Natural killer cell (primary cell): Measurements from ENCODE around the gene CGB5. TPM values are rescaled to one million over a fixed set of nuclear protein-coding genes. Genes with fewer than 3 reads are reported as not detected.

Experiments
- ATAC-seq, 3 donors: fragments of 150-1000 bp in 2 of 3; fragments of 200-7000 bp in 1 of 3; cut with Tn5 transposase; 1 replicate in 1 of 3; 2 replicates in 2 of 3; pipeline ENCODE4 v1.10.0; 2021; ENCODE audit warnings: mild to moderate bottlenecking in 2 of 3, moderate library complexity in 2 of 3
- DNase-seq, 2 donors: peaks; one replicate each; pipeline versions ENCODE4 v3.0.0 to v3.0.0-alpha.2; 2013 to 2021; ENCODE audit warnings: mixed read lengths in 1 of 2
- H3K27ac ChIP-seq: one replicate; pipeline ENCODE4 v1.5.1; 2013; ENCODE audit warnings: mild to moderate bottlenecking, low read length
- H3K27me3 ChIP-seq: one replicate; pipeline ENCODE4 v1.6.1; 2013; ENCODE audit warnings: low read length; ENCODE audit not compliant: control insufficient read depth, insufficient read depth
- H3K36me3 ChIP-seq: one replicate; pipeline ENCODE4 v1.6.1; 2013; ENCODE audit warnings: low read length; ENCODE audit not compliant: control insufficient read depth, insufficient read depth
- H3K4me1 ChIP-seq: one replicate; pipeline ENCODE4 v1.6.1; 2013; ENCODE audit warnings: low read length; ENCODE audit not compliant: control insufficient read depth, insufficient read depth
- H3K4me3 ChIP-seq: one replicate; pipeline ENCODE4 v1.5.1; 2013; ENCODE audit warnings: low read length
- H3K9me3 ChIP-seq: one replicate; pipeline ENCODE4 v1.6.1; 2013; ENCODE audit warnings: low read length; ENCODE audit not compliant: control insufficient read depth, insufficient read depth
- H3K27ac Mint-ChIP-seq, 2 donors: one replicate each; pipeline ENCODE4 v1.8.0; 2022; ENCODE audit warnings: mild to moderate bottlenecking in 2 of 2, mixed read lengths in 2 of 2, moderate library complexity in 1 of 2
- H3K27me3 Mint-ChIP-seq, 2 donors: one replicate each; pipeline ENCODE4 v1.8.0; 2022; ENCODE audit warnings: low read depth in 2 of 2, mixed read lengths in 2 of 2
- H3K36me3 Mint-ChIP-seq: one replicate; pipeline ENCODE4 v1.8.0; 2022; ENCODE audit warnings: mixed read lengths
- H3K4me1 Mint-ChIP-seq, 2 donors: one replicate each; pipeline ENCODE4 v1.8.0; 2022; ENCODE audit warnings: mixed read lengths in 2 of 2
- H3K4me3 Mint-ChIP-seq: one replicate; pipeline ENCODE4 v1.8.0; 2022; ENCODE audit warnings: mild to moderate bottlenecking, moderate library complexity, mixed read lengths
- H3K9me3 Mint-ChIP-seq, 2 donors: one replicate each; pipeline ENCODE4 v1.8.0; 2022; ENCODE audit warnings: mixed read lengths in 2 of 2
- WGBS: methylation state at CpG from one replicate; pipeline ENCODE4 v1.1.7; 2013; ENCODE audit warnings: missing lambda C conversion rate; ENCODE audit not compliant: insufficient coverage; 5-methylcytosine and 5-hydroxymethylcytosine counted together
- intact Hi-C: fragments of 100-400 bp; cut with micrococcal nuclease; formaldehyde crosslinking; loops from one replicate; pipeline ENCODE4 v1.14.2; 2022
- total RNA-seq, 4 donors: library from RNA; stranded (reverse); fragments of 120-200 nt in 1 of 4; gene quantifications; one replicate each; pipeline versions ENCODE4 v1.2.3 to v1.2.4, GENCODE V29; 2013 to 2022
- TF ChIP-seq, protein P1 (sequence below): fragments of 200-600 bp; IDR thresholded peaks from one replicate; pipeline ENCODE4 v1.8.0; 2022; ENCODE audit warnings: antibody characterized with exemption

Gene CGB5
- total RNA-seq, 3 donors from 2014 or later (not counting 1 experiment from before 2014, with no cell fraction given) = not detected

DNA sequence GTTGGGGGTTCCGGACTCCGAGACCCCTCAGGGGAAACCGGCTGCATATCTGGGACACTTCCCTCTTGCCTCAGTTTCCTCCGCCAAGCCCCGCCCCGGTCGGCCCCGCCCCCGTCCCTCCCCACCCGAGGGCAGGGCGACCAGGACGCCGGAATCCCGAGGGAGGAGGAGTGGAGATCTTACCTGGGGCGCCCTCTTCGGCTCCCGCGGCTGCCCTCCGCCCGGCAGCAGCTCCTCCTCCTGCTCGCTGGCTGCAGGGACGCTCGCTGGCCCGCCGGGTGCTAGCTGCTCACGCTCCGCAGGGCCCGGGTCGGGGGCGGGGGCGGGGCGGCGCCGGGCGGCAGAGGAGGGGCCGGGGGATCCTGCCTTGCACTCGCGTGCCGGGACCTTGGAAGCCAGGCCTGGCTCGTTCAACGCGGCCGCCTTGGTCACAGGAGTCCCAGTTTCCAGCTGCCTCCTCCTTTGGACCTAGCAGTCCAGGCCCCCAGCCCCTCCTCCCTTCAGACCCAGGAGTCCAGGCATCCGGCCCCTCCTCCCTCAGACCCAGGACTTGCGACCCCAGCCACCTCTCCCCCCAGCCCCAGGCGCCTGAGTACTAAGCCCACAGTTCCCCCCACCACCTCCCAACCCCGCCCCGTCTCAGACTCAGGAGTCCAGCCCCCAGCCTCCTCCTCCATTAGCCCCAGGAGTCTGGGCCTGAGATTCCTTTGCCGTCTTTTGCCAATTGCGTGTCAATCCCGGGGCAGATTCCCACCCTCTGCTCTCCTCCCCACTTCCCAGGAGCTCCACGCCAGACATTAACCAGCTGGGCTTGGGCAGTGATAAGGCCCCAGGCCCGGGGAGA, 21.3 kb downstream of the CGB5 start, which contains the start of gene NTF4:
Gene NTF4 (minus strand): TSS at position 51 of the 844 bp plus-strand sequence. CDS start 2,821 bp downstream, outside the sequence.
- intact Hi-C loops = no loop called here
- Mint-ChIP-seq H3K9me3 (no peaks in the 10 kb centered on the region), H3K36me3 (no peaks in the 10 kb centered on the region), H3K4me3 (no peak within 1 kb of the TSS), H3K27me3 (peaks cover 46 to 51% of the 10 kb centered on the region in 2 donors), H3K27ac (no peak within 1 kb of the TSS), H3K4me1 (no peaks in the 10 kb centered on the region)
- DNase-seq (no peak), ATAC-seq (peak in 1 of 3 donors; percentile 26)
- WGBS = 6% methylated on average over 52 of the region's 53 CpGs
- Histone ChIP-seq H3K27ac (no peak within 1 kb of the TSS), H3K4me3 (no peak within 1 kb of the TSS), H3K36me3 (no peaks in the 10 kb centered on the region), H3K4me1 (no peaks in the 10 kb centered on the region), H3K9me3 (no peaks in the 10 kb centered on the region), H3K27me3 (peaks cover 8% of the 10 kb centered on the region)
- TF ChIP-seq, protein P1, sequence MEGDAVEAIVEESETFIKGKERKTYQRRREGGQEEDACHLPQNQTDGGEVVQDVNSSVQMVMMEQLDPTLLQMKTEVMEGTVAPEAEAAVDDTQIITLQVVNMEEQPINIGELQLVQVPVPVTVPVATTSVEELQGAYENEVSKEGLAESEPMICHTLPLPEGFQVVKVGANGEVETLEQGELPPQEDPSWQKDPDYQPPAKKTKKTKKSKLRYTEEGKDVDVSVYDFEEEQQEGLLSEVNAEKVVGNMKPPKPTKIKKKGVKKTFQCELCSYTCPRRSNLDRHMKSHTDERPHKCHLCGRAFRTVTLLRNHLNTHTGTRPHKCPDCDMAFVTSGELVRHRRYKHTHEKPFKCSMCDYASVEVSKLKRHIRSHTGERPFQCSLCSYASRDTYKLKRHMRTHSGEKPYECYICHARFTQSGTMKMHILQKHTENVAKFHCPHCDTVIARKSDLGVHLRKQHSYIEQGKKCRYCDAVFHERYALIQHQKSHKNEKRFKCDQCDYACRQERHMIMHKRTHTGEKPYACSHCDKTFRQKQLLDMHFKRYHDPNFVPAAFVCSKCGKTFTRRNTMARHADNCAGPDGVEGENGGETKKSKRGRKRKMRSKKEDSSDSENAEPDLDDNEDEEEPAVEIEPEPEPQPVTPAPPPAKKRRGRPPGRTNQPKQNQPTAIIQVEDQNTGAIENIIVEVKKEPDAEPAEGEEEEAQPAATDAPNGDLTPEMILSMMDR = no peak

DNA sequence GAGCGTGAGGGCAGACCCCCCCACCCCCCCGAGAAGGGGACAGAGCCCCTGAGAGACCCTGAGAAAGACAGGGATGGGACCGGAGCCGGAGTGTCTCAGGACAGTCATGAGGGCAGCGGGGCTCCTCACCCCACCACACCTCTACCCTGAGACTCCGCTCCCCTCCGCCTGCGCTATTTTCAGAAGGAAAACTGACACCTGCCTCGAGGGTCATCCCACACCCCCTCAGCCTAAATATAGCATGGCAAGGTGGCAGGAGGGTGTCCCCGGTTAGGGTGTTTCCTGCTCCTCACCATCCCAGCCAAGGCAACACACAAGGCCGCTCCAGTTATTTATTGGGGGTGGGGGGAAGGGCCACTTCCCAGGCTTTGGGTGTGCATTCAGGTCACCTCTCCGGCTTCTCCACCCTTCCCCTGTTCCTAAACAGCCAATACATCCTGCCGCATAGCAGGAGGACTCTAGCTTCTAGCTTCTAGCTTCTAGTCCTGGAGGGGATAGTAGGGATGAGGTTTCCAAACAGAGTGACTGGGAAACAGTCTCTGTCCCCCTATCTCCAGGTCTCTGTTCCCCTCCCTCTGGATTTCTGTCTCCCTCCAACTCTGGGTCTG, 22.4 kb downstream of the CGB5 start:
- H3K4me1 ChIP-seq = no peaks in the 10 kb centered on the region
- no peaks in the 10 kb centered on the region for H3K9me3 ChIP-seq
- TF ChIP-seq, protein P1 = no peak
- H3K4me1 Mint-ChIP-seq = no peaks in the 10 kb centered on the region
- WGBS = 63% methylated on average over 8 of the region's 13 CpGs
- ATAC-seq (no peak), DNase-seq (no peak)
- peaks cover 11% of the 10 kb centered on the region for H3K27me3 ChIP-seq
- peaks cover 47 to 53% of the 10 kb centered on the region in 2 donors for H3K27me3 Mint-ChIP-seq
- H3K4me3 ChIP-seq = no peak overlapping the region
- H3K27ac ChIP-seq = no peak overlapping the region
- H3K36me3 ChIP-seq = no peaks in the 10 kb centered on the region
- no peak overlapping the region for H3K27ac Mint-ChIP-seq
- no peaks in the 10 kb centered on the region for H3K36me3 Mint-ChIP-seq
- H3K4me3 Mint-ChIP-seq = no peak overlapping the region
- H3K9me3 Mint-ChIP-seq = no peaks in the 10 kb centered on the region
- intact Hi-C loops = no loop called here

DNA sequence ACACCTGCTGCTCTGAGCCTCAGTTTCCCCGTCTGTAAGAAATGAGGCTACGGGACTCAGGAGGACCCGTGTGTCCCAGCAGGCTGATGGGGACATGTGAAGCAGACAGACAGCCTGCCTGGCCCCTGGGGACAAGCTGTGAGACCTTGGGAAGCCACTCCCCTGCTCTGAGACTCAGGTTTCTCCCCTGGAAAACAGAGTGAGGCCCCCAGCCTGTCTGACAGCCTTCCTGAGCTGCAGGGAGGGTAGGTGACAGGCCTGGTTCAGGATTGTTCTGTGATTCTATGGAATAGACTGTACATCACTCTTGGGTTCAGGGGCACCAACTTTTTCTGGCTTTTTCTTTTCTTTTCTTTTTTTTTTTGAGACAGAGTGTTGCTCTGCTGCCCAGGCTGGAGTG, 23.9 kb downstream of the CGB5 start:
- Histone ChIP-seq H3K4me3 (no peak overlapping the region), H3K36me3 (no peaks in the 10 kb centered on the region), H3K27me3 (peaks cover 11% of the 10 kb centered on the region), H3K9me3 (no peaks in the 10 kb centered on the region), H3K4me1 (no peaks in the 10 kb centered on the region), H3K27ac (no peak overlapping the region)
- 68% methylated on average over 3 of the region's 3 CpGs for WGBS
- intact Hi-C loops = no loop called here
- no peak overlapping the region for H3K27ac Mint-ChIP-seq
- H3K9me3 Mint-ChIP-seq = no peaks in the 10 kb centered on the region
- H3K36me3 Mint-ChIP-seq = no peaks in the 10 kb centered on the region
- ATAC-seq (no peak), DNase-seq (no peak)
- H3K4me3 Mint-ChIP-seq = no peak overlapping the region
- peaks cover 51 to 53% of the 10 kb centered on the region in 2 donors for H3K27me3 Mint-ChIP-seq
- H3K4me1 Mint-ChIP-seq = peaks cover under 1% of the 10 kb centered on the region in 2 donors
- TF ChIP-seq, protein P1 = no peak
